ENCODE results near the gene DPEP3. TPM values are rescaled to one million over a fixed set of nuclear protein-coding genes. Genes with fewer than 3 reads are reported as not detected.

DPEP3 gene
- total RNA-seq, 6 donors from 2014 or later: 0.15 to 1.0 (median 0.30) TPM; not detected in 2

GRCh38 chr16:67988675-67989074 is 8.4 kb upstream of the DPEP3 start:
- peaks cover 31 to 45% (median 33%) of the 10 kb centered on the region in 4 donors for H3K4me1 ChIP-seq
- TF ChIP-seq POLR2AphosphoS5 (IDR thresholded peaks at IDR 0.05): no peak
- no peak for TF ChIP-seq EP300 (IDR thresholded peaks at IDR 0.05)
- no peak for TF ChIP-seq POLR2A (IDR thresholded peaks at IDR 0.05)
- TF ChIP-seq, protein P1, sequence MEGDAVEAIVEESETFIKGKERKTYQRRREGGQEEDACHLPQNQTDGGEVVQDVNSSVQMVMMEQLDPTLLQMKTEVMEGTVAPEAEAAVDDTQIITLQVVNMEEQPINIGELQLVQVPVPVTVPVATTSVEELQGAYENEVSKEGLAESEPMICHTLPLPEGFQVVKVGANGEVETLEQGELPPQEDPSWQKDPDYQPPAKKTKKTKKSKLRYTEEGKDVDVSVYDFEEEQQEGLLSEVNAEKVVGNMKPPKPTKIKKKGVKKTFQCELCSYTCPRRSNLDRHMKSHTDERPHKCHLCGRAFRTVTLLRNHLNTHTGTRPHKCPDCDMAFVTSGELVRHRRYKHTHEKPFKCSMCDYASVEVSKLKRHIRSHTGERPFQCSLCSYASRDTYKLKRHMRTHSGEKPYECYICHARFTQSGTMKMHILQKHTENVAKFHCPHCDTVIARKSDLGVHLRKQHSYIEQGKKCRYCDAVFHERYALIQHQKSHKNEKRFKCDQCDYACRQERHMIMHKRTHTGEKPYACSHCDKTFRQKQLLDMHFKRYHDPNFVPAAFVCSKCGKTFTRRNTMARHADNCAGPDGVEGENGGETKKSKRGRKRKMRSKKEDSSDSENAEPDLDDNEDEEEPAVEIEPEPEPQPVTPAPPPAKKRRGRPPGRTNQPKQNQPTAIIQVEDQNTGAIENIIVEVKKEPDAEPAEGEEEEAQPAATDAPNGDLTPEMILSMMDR (IDR thresholded peaks at IDR 0.05): no peak
- DNase-seq: no peak
- no peak for ATAC-seq (ENCODE audit: low FRiP score in 2 of 2)
- WGBS, 2 donors: 76 to 90% methylated on average over 3 of the region's 3 CpGs
- no peak overlapping the region for H3K4me3 ChIP-seq
- no peak overlapping the region for H3K27ac ChIP-seq
- no peaks in the 10 kb centered on the region for H3K36me3 ChIP-seq
- H3K9me3 ChIP-seq: no peaks in the 10 kb centered on the region
- no peaks in the 10 kb centered on the region for H3K27me3 ChIP-seq

GRCh38 chr16:67987460-67988160 is 7.3 kb upstream of the DPEP3 start:
- peak in 1 of 2 donors; percentile 32 for ATAC-seq (ENCODE audit: low FRiP score in 2 of 2)
- 54 to 57% methylated on average over 7 to 11 of the region's 11 CpGs for WGBS, 2 donors
- peak overlapping the region; percentile 26 to 77 (median 54) for H3K27ac ChIP-seq
- no peak for DNase-seq
- H3K27me3 ChIP-seq: no peaks in the 10 kb centered on the region
- H3K9me3 ChIP-seq: no peaks in the 10 kb centered on the region
- H3K36me3 ChIP-seq: no peaks in the 10 kb centered on the region
- H3K4me1 ChIP-seq: peaks cover 26 to 42% (median 29%) of the 10 kb centered on the region in 4 donors
- TF ChIP-seq EP300 (IDR thresholded peaks at IDR 0.05) (no peak), POLR2AphosphoS5 (IDR thresholded peaks at IDR 0.05) (no peak), POLR2A (IDR thresholded peaks at IDR 0.05) (no peak)
- TF ChIP-seq, protein P1 (IDR thresholded peaks at IDR 0.05): no peak
- H3K4me3 ChIP-seq: no peak overlapping the region

- Histone ChIP-seq H3K4me3 (no peak overlapping the region), H3K27ac (peak overlapping the region in 3 of 4 donors; percentile 48 to 77 (median 61)), H3K9me3 (no peaks in the 10 kb centered on the region), H3K4me1 (peaks cover 26 to 40% (median 29%) of the 10 kb centered on the region in 4 donors), H3K27me3 (no peaks in the 10 kb centered on the region), H3K36me3 (no peaks in the 10 kb centered on the region)
- 83 to 91% methylated on average over 5 of the region's 5 CpGs for WGBS, 2 donors
- ATAC-seq (ENCODE audit: low FRiP score in 2 of 2) (no peak), DNase-seq (no peak)
- TF ChIP-seq, protein P1 (IDR thresholded peaks at IDR 0.05): no peak
- TF ChIP-seq POLR2A (IDR thresholded peaks at IDR 0.05): no peak
- TF ChIP-seq EP300 (IDR thresholded peaks at IDR 0.05): no peak
- TF ChIP-seq POLR2AphosphoS5 (IDR thresholded peaks at IDR 0.05): no peak
Measured at GRCh38 chr16:67986949-67987348, 6.7 kb upstream of the DPEP3 start.

GRCh38 chr16:67982011-67982696 is 1.9 kb upstream of the DPEP3 start:
- Histone ChIP-seq H3K27ac (no peak overlapping the region), H3K27me3 (no peaks in the 10 kb centered on the region), H3K4me3 (no peak overlapping the region), H3K4me1 (peaks cover 26 to 33% (median 28%) of the 10 kb centered on the region in 4 donors), H3K36me3 (no peaks in the 10 kb centered on the region), H3K9me3 (no peaks in the 10 kb centered on the region)
- DNase-seq (peak in 1 of 2 donors; percentile 79), ATAC-seq (ENCODE audit: low FRiP score in 2 of 2) (no peak)
- 97 to 98% methylated on average over 29 to 38 of the region's 49 CpGs for WGBS, 2 donors
- TF ChIP-seq POLR2AphosphoS5 (IDR thresholded peaks at IDR 0.05): no peak
- no peak for TF ChIP-seq EP300 (IDR thresholded peaks at IDR 0.05)

DNA sequence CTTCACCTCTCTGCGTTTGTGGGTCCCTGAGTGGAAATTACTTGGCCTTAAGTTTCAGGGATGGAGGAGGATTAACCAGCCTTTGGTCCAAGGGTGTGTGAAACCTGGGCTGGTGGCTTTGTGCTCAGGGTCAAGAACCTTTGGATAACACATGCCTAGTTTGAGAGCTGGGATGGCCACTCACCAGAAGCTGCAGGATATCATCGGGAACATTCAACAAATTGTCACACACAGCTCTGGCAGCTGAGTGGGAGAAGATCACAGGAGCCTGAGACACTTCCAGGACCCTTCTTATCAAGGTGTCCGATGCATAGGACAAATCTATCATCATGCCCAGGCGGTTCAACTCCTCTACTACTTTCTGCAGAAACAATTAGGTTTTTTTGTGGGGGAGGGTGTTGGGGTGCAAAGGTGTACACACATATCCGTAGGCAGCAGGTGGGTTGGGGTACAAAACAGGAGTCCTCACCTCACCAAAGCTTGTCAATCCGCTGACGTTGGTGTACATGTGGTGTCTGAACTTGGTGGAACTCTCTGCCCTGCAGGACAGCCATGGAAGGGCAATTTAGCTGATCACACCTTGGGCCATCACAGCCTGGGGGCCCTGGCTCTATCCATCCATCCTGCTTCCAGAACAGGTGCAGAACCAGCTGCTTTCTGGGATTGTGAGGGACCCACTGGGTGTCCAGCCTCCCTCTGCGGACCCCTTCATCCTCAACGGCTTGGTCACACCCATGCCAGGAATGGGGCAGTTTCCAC is 2.7 kb downstream of the DPEP3 start:
- no peak for DNase-seq
- 83 to 88% methylated on average over 7 to 9 of the region's 9 CpGs for WGBS, 2 donors
- Histone ChIP-seq H3K36me3 (no peaks in the 10 kb centered on the region), H3K27ac (no peak overlapping the region), H3K4me1 (no peaks in the 10 kb centered on the region), H3K27me3 (no peaks in the 10 kb centered on the region), H3K4me3 (no peak overlapping the region), H3K9me3 (no peaks in the 10 kb centered on the region)
- TF ChIP-seq EP300 (IDR thresholded peaks at IDR 0.05) (no peak), POLR2AphosphoS5 (IDR thresholded peaks at IDR 0.05) (no peak), POLR2A (IDR thresholded peaks at IDR 0.05) (no peak)
- TF ChIP-seq, protein P1 (IDR thresholded peaks at IDR 0.05): no peak
- ATAC-seq (ENCODE audit: low FRiP score in 2 of 2): no peak
